ENCODE measurements around the gene ZNF808. TPM values are rescaled to one million over a fixed set of nuclear protein-coding genes. Genes with fewer than 3 reads are reported as not detected.
A peak's percentile ranks its signal among the peaks of the same experiment; 100 is the strongest.
"Not testable (repeated sequence)": the region's sequence is repeated elsewhere in the genome, so short reads cannot be mapped to it uniquely, and the experiment has no call there.

ZNF808 gene
- total and polyA plus RNA-seq, 12 donors: 1.8 to 44.0 (median 32.1) TPM

- Histone ChIP-seq H3K27me3 (no peaks in the 10 kb centered on the region), H3K36me3 (peaks cover 0 to 84% (median 45%) of the 10 kb centered on the region in 9 donors), H3K9me3 (peaks cover 0 to 67% (median 0%) of the 10 kb centered on the region in 11 donors), H3K4me1 (peaks cover 0 to 5% (median 0%) of the 10 kb centered on the region in 9 donors), H3K4me3 (peak overlapping the region in 1 of 10 donors; percentile 48), H3K27ac (no peak overlapping the region)
- DNase-seq (no peak), ATAC-seq (peak in 1 of 8 donors; percentile 61)
- TF ChIP-seq, protein P1, sequence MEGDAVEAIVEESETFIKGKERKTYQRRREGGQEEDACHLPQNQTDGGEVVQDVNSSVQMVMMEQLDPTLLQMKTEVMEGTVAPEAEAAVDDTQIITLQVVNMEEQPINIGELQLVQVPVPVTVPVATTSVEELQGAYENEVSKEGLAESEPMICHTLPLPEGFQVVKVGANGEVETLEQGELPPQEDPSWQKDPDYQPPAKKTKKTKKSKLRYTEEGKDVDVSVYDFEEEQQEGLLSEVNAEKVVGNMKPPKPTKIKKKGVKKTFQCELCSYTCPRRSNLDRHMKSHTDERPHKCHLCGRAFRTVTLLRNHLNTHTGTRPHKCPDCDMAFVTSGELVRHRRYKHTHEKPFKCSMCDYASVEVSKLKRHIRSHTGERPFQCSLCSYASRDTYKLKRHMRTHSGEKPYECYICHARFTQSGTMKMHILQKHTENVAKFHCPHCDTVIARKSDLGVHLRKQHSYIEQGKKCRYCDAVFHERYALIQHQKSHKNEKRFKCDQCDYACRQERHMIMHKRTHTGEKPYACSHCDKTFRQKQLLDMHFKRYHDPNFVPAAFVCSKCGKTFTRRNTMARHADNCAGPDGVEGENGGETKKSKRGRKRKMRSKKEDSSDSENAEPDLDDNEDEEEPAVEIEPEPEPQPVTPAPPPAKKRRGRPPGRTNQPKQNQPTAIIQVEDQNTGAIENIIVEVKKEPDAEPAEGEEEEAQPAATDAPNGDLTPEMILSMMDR (IDR thresholded peaks at IDR 0.05): no peak
- WGBS, 2 donors: 93 to 94% methylated on average over 6 of the region's 6 CpGs
- intact Hi-C loops (cut with DNase I): no loop called here
Observed at GRCh38 chr19:52585604-52586003, 58.1 kb downstream of the ZNF808 start.

DNA sequence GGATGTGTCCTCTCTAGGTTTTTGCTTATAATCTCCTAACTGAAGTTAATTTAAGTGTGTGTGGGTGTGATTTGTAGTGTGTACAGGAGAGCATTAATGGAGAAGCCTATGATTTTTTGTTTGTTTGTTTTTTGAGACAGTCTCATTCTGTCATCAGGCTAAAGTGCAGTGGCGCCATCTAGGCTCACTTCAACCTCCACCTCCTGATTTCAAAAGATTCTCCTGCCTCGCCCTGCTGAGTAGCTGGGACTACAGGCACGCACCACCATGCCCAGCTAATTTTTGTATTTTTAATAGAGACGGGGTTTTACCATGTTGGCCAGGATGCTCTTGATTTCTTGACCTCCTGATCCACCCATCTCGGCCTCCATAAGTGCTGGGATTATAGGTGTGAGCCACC is 63.3 kb downstream of the ZNF808 start:
- ATAC-seq (no peak), DNase-seq (no peak)
- Histone ChIP-seq H3K27ac (no peak overlapping the region), H3K9me3 (peaks cover 0 to 42% (median 0%) of the 10 kb centered on the region in 11 donors), H3K36me3 (peaks cover 0 to 68% (median 9%) of the 10 kb centered on the region in 9 donors), H3K27me3 (no peaks in the 10 kb centered on the region), H3K4me1 (no peaks in the 10 kb centered on the region), H3K4me3 (no peak overlapping the region)
- intact Hi-C loops (cut with DNase I): no loop called here
- 83 to 88% methylated on average over 5 of the region's 5 CpGs for WGBS, 2 donors
- TF ChIP-seq, protein P1 (IDR thresholded peaks at IDR 0.05): peak in 5 of 9 donors; percentile 19 to 40 (median 28)

DNA sequence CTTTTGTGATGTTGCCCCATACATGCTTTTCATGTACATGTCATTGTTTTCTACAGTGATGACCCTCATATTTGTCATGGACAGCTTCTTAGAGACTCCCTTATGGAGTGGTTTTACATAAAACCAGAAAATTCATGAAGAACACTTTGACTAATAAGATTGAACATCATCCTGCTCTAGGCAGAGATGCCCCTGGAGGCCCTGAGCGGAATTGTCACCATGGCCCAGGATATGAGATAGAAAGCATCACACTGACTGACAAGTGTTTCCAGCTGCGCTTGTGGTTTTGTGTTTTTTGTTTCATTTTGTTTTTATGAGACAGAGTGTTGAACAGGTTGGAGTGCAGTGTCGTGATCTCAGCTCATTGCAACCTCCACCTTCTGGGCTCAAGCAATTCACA is 64.8 kb downstream of the ZNF808 start:
- Histone ChIP-seq H3K9me3 (peaks cover 0 to 45% (median 0%) of the 10 kb centered on the region in 11 donors), H3K4me1 (no peaks in the 10 kb centered on the region), H3K36me3 (peaks cover 0 to 72% (median 20%) of the 10 kb centered on the region in 9 donors), H3K27me3 (no peaks in the 10 kb centered on the region), H3K4me3 (no peak overlapping the region), H3K27ac (no peak overlapping the region)
- WGBS, 2 donors: 65 to 100% methylated on average over 3 of the region's 3 CpGs
- DNase-seq (no peak), ATAC-seq (no peak)
- TF ChIP-seq, protein P1 (IDR thresholded peaks at IDR 0.05): no peak
- intact Hi-C loops (cut with DNase I): no loop called here

GRCh38 chr19:52593441-52593840 is 66.0 kb downstream of the ZNF808 start:
- H3K27me3 ChIP-seq; H3K4me3 ChIP-seq; H3K27ac ChIP-seq; H3K4me1 ChIP-seq; intact Hi-C loops (cut with DNase I); DNase-seq; ATAC-seq: not testable (repeated sequence)
- H3K9me3 ChIP-seq: peaks cover 0 to 47% (median 0%) of the 10 kb centered on the region in 11 donors
- peaks cover 0 to 70% (median 20%) of the 10 kb centered on the region in 9 donors for H3K36me3 ChIP-seq
- 97% methylated on average over 18 of the region's 25 CpGs; no CpG with 5 or more reads in 1 of the 2 donors for WGBS, 2 donors

GRCh38 chr19:52599241-52599640 is 71.8 kb downstream of the ZNF808 start:
- WGBS, 2 donors: 84 to 89% methylated on average over 3 of the region's 3 CpGs

More at GRCh38 chr19:52599241-52599640, 71.8 kb downstream of the ZNF808 start:
- H3K4me3 ChIP-seq: no peak overlapping the region
- H3K36me3 ChIP-seq: peaks cover 0 to 28% (median 16%) of the 10 kb centered on the region in 9 donors
- H3K27ac ChIP-seq: no peak overlapping the region
- peaks cover 5 to 18% (median 12%) of the 10 kb centered on the region in 9 donors for H3K4me1 ChIP-seq
- TF ChIP-seq, protein P1 (IDR thresholded peaks at IDR 0.05): no peak
- DNase-seq (no peak), ATAC-seq (no peak)
- H3K9me3 ChIP-seq: peaks cover 0 to 37% (median 0%) of the 10 kb centered on the region in 11 donors
- intact Hi-C loops (cut with DNase I): no loop called here
- H3K27me3 ChIP-seq: no peaks in the 10 kb centered on the region

Data from heart right ventricle (tissue), 16 donors.